22Rv1 (cell line): ENCODE data around the gene CENPW.

ENCODE experiments used
- CTCF ChIP-seq: fragments of 450-650 bp; IDR thresholded peaks from 2 replicates; pipeline ENCODE4 v1.5.1; 2017; ENCODE audit warnings: mild to moderate bottlenecking
- ZFX ChIP-seq: fragments of 450-650 bp; IDR thresholded peaks from 2 replicates; pipeline ENCODE4 v1.6.1; 2017; ENCODE audit warnings: antibody characterized with exemption, borderline replicate concordance

- no peak for TF ChIP-seq CTCF
- no peak for TF ChIP-seq ZFX
These were observed 39.8 kb upstream of the CENPW start for GRCh38 chr6:126300126-126300525.
